Amniotic epithelial cell (primary cell): ENCODE results near the gene FNIP2.
"Not testable (repeated sequence)": the region's sequence is repeated elsewhere in the genome, so short reads cannot be mapped to it uniquely, and the experiment has no call there.

Source experiments
- DNase-seq: peaks from one replicate; pipeline ENCODE4 v3.0.0-alpha.2; 2010; ENCODE audit warnings: low read depth

Gene FNIP2

GRCh38 chr4:158873795-158874401 lies 105.1 kb downstream of the FNIP2 start:
- peak; percentile 94 for DNase-seq

GRCh38 chr4:158875026-158875425 lies 106.2 kb downstream of the FNIP2 start:
- no peak for DNase-seq

DNA sequence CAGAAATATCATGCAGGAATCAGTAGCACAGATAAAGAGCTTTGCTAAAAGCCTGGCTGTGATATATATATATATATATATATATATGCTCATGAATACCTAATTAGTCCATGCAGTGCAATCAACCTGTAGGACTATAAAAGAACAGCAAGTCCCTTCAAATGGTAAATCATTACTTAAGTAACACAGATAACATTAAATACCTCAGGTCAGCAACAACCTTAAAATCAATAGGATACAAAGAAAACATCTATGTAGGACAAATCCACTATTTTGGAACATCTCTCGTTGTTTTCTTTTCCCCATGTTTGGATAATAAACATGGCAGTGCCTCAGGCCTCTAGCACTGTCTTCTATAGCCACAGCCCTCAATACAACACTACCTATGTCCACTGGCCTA lies 106.6 kb downstream of the FNIP2 start:
- no peak for DNase-seq

DNA sequence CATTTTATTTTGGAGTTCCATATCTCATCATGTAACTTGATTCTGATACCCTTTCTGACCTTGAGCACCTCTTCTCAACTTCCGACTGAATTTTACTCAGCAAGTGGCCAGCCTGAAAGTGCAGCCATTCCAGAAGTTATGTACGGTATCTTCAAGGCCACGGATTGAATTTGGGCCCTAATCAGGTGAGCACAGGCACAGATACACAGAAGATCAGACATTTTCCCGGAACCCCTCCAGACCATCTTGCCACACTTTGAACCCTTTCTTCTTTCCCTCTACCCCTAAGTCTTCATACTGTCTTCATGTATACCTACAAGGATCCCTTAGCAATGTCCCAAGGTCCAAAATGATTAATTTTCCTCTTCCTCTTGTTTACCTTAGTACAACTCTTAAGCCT lies 108.2 kb downstream of the FNIP2 start:
- DNase-seq: no peak

- DNase-seq: not testable (repeated sequence)
These were observed 113.3 kb downstream of the FNIP2 start for GRCh38 chr4:158882142-158882541.

GRCh38 chr4:158884280-158884679 lies 115.5 kb downstream of the FNIP2 start:
- peak; percentile 66 for DNase-seq

- no peak for DNase-seq
These were observed 116.7 kb downstream of the FNIP2 start for GRCh38 chr4:158885564-158885963.

GRCh38 chr4:158890294-158890693 lies 121.5 kb downstream of the FNIP2 start:
- DNase-seq: no peak

DNA sequence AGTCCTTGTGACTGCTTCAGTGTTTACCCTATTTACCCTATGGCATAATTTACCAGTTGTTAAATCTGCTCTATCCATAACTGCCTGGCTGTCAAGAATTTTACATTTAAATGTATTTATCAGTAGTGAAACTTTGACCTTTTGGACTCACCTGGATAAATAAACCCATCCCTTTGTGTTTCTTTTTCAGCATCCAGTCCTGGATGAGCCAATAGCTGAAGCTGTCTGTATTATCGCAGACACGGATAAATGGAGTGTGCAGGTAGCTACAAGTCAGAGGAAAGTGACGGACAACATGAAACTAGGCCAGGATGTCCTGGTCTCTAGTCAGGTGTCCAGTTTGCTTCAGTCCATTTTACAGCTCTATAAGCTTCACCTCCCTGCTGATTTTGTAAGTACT lies 122.4 kb downstream of the FNIP2 start:
- no peak for DNase-seq

DNA sequence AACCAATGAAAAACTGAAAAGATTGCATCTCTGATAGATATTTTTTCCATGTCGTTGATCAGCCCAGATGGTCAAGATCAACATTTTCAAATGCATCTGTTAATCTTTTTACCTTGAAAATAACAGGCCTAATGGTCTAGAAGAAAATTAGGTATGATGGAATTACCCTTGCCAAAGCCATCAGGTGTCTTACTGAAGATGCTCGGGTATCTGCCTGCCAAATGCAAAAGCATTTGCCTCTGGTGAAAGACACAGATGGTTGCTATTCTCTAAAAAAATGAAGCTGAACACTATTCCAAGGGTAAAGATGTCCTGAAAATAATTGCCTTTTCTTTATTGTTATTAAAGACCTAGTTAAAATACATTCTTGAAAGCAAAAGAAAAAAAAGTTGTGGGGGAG lies 126.0 kb downstream of the FNIP2 start:
- DNase-seq: no peak

GRCh38 chr4:158895797-158896576 lies 127.2 kb downstream of the FNIP2 start:
- no peak for DNase-seq

DNA sequence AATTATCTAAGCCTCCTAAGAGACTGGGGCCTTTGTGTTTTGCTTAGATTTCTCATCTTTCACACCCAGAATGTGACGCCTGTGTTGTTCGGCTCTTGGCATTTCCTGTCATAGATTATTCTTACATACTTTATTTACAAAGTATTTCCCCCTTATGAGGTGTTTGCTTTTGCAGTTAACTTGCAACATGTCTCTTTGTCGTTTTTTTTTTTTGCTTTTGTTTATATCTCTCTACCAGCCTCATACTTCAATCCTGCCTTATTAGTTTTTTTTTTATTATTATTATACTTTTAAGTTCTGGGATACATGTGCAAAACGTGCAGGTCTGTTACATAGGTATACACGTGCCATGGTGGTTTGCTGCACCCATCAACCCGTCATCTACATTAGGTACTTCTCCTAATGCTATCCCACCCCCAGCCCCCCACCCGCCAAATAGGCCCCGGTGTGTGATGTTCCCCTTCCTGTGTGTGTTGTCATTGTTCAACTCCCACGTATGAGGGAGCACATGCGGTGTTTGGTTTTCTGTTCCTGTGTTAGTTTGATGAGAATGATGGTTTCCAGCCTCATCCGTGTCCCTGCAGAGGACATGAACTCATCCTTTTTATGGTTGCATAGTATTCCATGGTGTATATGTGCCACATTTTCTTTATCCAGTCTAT lies 127.9 kb downstream of the FNIP2 start:
- not testable (repeated sequence) for DNase-seq

DNA sequence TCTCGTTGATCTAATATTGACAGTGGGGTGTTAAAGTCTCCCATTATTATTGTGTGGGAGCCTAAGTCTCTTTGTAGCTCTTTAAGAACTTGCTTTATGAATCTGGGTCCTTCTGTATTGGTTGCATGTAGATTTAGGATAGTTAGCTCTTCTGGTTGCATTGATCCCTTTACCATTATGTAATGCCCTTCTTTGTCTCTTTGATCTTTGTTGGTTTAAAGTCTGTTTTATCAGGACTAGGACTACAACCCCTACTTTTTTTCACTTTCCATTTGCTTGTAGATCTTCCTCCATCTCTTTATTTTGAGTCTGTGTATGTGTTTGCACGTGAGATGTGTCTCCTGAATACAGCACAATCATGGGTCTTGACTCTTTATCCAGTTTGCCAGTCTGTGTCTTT lies 131.6 kb downstream of the FNIP2 start:
- not testable (repeated sequence) for DNase-seq

DNA sequence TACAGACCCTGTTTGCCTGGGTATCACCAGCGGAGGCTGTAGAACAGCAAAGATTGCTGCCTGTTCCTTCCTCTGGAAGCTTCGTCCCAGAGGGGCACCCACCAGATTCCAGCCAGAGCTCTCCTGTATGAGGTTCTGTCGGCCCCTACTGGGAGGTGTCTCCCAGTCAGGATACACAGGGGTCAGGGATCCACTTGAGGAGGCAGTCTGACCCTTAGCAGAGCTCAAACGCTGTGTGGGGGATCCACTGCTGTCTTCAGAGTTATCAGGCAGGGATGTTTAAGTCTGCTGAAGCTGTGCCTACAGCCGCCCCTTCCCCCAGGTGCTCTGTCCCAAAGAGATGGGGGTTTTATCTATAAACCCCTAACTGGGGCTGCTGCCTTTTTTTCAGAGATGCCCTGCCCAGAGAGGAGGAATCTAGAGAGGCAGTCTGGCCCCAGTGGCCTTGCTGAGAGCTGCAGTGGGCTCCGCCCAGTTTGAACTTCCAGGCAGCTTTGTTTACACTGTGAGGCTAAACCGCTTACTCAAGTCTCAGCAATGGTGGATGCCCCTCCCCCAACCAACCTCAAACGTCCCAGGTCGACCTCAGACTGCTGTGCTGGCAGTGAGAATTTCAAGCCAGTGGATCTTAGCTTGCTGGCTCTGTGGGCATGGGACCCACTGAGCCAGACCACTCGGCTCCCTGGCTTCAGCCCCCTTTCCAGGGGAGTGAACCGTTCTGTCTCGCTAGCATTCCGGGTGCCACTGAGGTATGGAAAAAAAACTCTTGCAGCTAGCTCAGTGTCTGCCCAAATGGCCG lies 133.7 kb downstream of the FNIP2 start:
- DNase-seq: peak; percentile 95

DNA sequence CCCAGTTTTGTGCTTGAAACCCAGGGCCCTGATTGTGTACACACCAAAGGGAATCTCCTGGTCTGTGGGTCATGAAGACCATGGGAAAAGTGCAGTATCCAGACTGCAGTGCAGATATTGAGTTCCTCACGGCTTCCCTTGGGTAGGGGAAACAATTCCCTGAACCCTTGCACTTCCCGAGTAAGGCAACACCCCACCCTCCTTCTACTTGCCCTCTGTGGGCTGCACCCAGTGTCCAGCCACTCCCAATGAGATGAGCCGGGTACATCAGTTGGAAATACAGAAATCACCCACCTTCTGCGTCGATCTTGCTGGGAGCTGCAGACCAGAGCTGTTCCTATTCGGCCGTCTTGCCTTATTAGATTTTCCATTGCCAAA lies 134.2 kb downstream of the FNIP2 start:
- no peak for DNase-seq

DNA sequence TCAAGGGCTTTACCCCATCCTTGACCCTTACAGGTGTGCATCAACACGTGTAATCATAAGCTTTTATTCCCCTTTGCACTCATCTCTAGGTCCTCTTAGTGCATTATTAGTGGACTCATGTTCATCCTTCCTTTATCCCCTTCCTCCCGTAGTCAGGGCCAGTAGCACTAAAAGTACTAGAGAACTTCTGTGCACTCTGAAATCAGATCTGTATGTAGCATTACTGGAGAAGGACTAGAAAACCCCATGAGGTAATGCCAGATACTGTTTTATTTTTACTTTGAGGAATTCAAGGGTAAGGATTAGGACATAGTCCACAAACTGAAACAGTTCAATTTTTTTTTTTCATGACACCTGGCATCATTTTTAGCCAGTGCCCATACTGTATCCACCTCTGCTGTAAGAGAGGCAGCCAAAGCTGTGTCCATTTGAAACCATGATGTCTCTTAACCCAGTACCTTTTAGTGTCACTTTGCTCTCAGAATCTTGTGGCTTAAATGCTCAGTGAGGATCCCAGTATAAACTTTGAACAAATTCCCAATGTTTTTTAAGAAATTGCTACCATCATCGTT lies 134.7 kb downstream of the FNIP2 start:
- DNase-seq: no peak

GRCh38 chr4:158904815-158905214 lies 136.0 kb downstream of the FNIP2 start:
- DNase-seq: no peak

GRCh38 chr4:158906073-158906472 lies 137.2 kb downstream of the FNIP2 start:
- DNase-seq: no peak

DNA sequence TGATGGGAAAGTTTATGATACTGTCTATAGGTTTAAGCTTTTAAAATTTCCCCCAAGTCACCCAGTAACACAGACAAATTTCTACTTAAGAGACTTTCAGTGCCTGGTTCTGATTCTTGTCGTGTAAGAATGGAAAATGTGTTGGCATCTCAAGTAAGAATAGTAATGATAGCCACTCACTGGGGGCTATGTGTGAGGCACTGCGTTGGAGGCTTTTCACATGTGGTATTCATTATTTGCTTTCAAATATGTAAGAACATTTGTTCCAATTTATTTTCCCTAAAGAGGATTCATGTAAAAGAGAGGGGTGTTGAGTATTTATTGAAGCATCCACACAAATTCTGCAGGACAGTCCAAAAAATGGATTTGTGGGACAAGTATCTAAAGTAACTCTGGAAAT lies 143.6 kb downstream of the FNIP2 start:
- no peak for DNase-seq

DNA sequence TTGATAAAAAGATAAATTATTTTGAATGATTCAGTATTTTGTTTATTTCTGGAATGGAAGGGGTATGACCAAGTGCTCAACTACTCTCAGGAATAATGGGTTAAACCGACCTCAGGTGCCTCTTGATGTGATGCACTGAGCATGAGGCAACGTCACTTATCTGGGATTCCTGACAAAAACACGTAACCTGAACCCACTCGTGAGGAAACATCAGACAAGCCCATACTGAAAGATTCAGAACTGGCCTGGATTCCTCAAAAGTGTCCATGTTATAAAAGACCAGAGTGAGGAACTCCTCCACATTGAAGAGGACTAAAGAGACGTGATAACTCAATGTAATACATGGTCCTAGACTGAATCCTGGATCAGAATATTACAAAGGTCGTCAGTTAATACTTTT lies 144.0 kb downstream of the FNIP2 start:
- no peak for DNase-seq

GRCh38 chr4:158913766-158914165 lies 144.9 kb downstream of the FNIP2 start:
- DNase-seq: no peak

GRCh38 chr4:158914218-158914617 lies 145.4 kb downstream of the FNIP2 start:
- DNase-seq: peak; percentile 82
